ENCODE data around the gene CDC6. TPM values are rescaled to one million over a fixed set of nuclear protein-coding genes. Genes with fewer than 3 reads are reported as not detected.

CDC6 gene
- total RNA-seq, 4 donors from 2014 or later = 0.16 to 2.2 (median 0.30) TPM

DNA sequence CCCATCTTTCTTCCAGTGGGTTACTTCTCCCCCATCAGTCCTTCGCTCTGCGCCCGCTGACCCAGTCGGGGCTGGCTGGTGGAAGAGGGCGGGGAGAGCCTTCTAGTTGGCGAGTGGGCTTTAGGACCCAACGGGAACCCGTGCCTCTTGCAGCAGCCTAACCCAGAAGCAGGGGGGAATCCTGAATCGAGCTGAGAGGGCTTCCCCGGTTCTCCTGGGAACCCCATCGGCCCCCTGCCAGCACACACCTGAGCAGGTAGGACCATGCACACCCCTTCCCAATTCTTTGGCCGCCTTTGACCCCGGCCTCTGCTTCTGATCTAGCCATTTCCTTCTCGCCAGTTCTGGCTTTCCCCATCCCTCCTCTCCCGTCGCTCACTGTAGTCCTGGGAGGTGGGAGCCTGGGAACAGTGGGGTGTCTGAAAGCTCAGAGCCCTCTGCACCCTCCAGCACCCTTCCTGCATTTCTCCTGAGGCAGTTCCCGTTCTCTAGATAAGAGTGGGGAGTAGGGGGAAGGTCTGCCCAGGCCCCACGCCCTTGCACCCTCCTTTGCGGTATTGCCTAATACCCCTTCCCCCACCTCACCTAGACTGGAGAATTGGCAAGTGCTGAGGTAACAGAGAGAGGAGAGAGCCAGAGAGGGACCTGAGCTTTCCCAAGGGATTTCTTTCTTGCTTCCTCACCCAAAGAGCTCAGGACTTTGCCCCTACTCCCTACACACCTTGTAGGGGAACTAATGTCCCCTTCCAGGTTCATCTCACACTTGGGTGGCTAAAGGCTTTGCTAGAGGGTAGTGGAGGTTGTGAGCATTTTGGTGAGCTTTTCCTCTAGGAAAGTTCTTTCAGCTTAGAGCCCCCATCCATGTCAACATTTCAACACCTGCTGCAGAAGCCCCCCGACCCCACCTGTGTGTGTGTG lies 21.6 kb downstream of the CDC6 start, which contains the start of gene RARA:
TSS of gene RARA (plus strand) at position 150 of the 918 bp plus-strand sequence. CDS start 22,039 bp downstream, outside the sequence.
- TF ChIP-seq, protein P1, sequence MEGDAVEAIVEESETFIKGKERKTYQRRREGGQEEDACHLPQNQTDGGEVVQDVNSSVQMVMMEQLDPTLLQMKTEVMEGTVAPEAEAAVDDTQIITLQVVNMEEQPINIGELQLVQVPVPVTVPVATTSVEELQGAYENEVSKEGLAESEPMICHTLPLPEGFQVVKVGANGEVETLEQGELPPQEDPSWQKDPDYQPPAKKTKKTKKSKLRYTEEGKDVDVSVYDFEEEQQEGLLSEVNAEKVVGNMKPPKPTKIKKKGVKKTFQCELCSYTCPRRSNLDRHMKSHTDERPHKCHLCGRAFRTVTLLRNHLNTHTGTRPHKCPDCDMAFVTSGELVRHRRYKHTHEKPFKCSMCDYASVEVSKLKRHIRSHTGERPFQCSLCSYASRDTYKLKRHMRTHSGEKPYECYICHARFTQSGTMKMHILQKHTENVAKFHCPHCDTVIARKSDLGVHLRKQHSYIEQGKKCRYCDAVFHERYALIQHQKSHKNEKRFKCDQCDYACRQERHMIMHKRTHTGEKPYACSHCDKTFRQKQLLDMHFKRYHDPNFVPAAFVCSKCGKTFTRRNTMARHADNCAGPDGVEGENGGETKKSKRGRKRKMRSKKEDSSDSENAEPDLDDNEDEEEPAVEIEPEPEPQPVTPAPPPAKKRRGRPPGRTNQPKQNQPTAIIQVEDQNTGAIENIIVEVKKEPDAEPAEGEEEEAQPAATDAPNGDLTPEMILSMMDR (IDR thresholded peaks at IDR 0.05; ENCODE audit: low read depth) = no peak

DNA sequence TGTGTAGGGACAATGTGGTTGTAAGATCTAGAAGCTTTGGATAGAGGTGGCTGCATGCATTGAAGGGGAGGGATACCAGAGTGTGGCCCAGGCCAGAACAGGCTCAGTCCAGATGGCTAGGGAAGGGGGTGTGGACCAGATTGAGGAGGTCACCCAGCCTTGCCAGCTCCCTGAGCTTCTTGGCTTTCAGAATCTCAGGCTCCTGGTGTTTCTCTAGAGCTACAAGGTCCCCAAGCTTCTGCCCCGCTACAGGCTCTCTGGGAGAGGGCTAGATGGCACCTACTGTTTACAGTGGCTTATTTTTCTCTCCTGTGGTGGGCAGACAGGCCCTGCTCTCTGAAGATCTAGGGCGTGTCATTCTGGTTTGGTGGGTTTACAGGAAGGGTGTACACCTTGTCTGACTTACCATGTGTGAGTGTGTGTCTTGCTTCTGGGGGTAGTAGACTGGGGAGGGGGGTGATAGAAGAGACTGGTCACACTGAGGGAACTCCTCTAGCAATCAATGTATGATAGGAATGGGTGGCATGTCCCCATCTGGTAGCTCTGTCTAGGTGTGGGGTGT lies 22.4 kb downstream of the CDC6 start:
- TF ChIP-seq, protein P1 (IDR thresholded peaks at IDR 0.05; ENCODE audit: low read depth) = no peak

DNA sequence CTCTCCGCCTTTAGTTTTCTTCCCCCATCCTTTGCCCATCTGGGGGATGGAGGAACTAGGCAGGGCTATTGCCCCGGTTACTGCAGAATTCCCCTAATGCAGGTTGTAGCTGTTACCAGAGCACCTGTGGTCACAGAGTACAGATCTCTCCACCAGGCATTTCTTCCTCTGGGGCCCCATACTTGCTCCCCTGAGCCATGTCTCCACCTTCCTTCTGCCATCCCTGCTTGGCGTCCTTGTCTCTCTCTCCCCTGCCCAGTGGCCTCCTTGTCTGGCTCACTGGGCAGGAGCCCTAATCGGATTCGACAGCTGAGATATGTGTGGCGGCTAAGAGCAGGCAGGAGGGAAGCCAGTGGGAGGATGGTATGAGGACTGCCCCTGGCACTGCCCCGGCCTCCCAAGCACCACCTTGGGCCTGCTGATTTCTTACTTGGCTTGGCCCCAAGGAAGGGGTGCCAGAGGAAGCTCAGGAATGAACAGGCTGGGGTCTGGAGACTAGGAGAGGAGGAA lies 23.3 kb downstream of the CDC6 start:
- TF ChIP-seq, protein P1 (IDR thresholded peaks at IDR 0.05; ENCODE audit: low read depth) = no peak

DNA sequence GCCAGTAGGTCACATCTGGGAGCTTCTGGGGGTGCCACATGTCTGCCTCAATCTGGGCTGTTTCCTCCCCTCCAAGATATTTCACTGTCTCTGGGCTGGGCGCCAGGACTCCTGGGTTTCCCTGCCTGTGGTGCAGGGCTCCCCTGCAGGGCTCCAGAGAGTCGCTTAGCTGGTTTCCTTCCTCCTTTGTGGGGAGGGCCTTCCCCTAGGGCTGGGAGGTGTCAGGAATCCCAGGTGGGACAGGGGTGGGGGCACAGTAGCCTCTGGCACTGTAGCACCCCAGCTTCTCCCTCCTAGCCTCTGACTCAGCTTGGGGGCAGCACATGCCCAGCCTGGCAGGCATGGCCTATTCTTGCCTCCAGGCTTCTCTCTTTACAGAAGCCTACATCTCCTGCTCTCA lies 23.9 kb downstream of the CDC6 start:
- TF ChIP-seq, protein P1 (IDR thresholded peaks at IDR 0.05; ENCODE audit: low read depth) = no peak

DNA sequence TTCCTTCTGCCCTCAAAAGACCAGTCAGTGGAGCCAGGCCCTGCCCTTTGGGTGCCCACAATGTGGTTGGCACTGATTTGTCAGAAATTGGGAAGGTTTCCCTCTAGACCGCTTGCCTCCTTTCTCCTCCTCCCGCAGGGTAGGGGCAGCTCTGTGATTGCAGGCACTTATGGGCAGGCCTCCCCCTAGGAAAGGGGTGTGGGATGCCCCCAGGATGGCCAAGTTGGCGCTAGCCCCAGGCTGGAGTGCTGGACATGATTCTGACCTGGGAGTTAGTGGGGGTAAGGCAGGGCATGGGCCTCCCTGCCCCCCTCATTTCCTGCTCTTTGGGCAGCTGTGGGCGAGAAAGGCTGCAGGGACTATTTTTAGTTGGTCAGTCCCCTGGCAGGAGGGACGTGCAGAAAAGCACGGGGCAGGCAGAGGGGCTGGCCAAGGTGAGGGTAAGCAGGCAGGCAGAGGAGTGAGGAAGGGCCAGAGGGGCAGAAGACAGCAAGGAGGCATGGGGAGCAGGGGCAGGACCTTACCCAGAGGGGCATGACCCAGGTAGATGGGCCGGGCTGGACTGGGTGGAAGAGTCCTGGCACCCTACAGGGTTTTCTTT lies 24.6 kb downstream of the CDC6 start:
- TF ChIP-seq, protein P1 (IDR thresholded peaks at IDR 0.05; ENCODE audit: low read depth) = no peak

DNA sequence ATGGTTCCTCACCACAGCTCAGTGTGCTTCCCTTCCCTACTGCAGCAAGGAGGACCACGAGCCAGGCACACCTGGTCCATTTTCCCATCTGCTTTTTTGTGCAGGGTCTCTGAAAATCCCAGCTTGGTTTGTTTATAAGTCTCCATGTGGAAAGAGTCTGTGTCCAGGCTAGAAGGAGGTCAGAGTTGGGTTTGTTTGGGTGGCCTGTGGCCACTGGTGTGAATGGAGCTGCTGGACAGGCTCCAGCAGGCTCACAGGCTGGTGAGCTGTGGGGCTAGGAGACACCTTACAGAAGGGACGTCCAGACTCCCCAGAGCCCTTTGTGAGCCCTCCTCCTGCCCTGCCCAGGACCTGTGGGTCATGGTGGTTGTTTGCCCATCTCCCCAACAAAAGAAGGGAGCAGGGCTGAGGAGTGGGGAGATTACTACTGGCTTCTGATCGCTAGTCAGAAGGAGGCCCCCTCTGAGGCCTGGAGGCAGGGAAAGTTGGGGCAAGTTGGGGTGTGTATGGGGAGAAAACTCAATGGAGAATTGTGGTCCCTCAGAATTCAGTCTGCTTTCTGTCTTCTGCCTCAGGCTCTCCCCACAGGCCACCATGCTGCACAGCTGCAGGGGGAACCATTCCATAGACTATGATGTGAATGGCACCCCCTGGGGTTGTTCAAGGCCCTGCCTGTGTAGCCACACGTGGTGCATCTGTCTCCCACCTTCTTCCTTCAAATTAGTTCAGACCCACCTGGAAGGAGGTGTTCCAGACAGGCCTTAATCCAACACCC lies 25.4 kb downstream of the CDC6 start:
- TF ChIP-seq, protein P1 (IDR thresholded peaks at IDR 0.05; ENCODE audit: low read depth) = no peak
